OCI-LY1 (cell line): Measurements from ENCODE around the gene SEC11A.

ENCODE experiments used
- CTCF ChIP-seq: fragments of 200-600 bp; sonication (generic), shearing (Covaris generic); IDR thresholded peaks from 2 replicates; pipeline ENCODE4 v1.5.1; 2017; ENCODE audit warnings: mild to moderate bottlenecking, antibody characterized with exemption, low read length, moderate library complexity, mixed read lengths
- EZH2 ChIP-seq: fragments of 200-600 bp; sonication (generic), shearing (Covaris generic); IDR thresholded peaks from 2 replicates; pipeline ENCODE4 v1.8.0; 2017; ENCODE audit warnings: borderline replicate concordance, mixed run types, mild to moderate bottlenecking, antibody characterized with exemption, low read length, moderate library complexity, mixed read lengths

- TF ChIP-seq EZH2 (no peak), CTCF (no peak)
These were observed 19.0 kb upstream of the SEC11A start for GRCh38 chr15:84734794-84735479.
